Hepatocyte (in vitro differentiated cells): ENCODE results near the gene TUT1. TPM values are rescaled to one million over a fixed set of nuclear protein-coding genes. Genes with fewer than 3 reads are reported as not detected.

Experiments used
- DNase-seq: peaks from one replicate; pipeline ENCODE4 v3.0.0-alpha.2; 2016; ENCODE audit warnings: low spot score
- H2AFZ ChIP-seq: fragments of 200-600 bp; sonication (generic); 2 replicates; pipeline ENCODE4 v1.6.0; 2016; ENCODE audit warnings: antibody characterized with exemption, mild to moderate bottlenecking
- H3K27ac ChIP-seq: fragments of 200-600 bp; sonication (generic); 2 replicates; pipeline ENCODE4 v1.5.1; 2016; ENCODE audit warnings: mild to moderate bottlenecking
- H3K27me3 ChIP-seq: fragments of 200-600 bp; sonication (generic); 2 replicates; pipeline ENCODE4 v1.6.1; 2016
- H3K36me3 ChIP-seq: fragments of 200-600 bp; sonication (generic); replicated peaks from 2 replicates; pipeline ENCODE4 v1.5.1; 2016; ENCODE audit warnings: low read depth; ENCODE audit not compliant: insufficient read depth
- H3K4me1 ChIP-seq: fragments of 200-600 bp; sonication (generic); 2 replicates; pipeline ENCODE4 v1.5.1; 2016; ENCODE audit warnings: mild to moderate bottlenecking, moderate library complexity; ENCODE audit not compliant: insufficient read depth
- H3K4me2 ChIP-seq: fragments of 200-600 bp; sonication (generic); 2 replicates; pipeline ENCODE4 v1.6.0; 2016
- H3K4me3 ChIP-seq: fragments of 200-600 bp; sonication (generic); 2 replicates; pipeline ENCODE4 v1.5.1; 2016; ENCODE audit warnings: mild to moderate bottlenecking
- H3K79me2 ChIP-seq: fragments of 200-600 bp; sonication (generic); 2 replicates; pipeline ENCODE4 v1.6.0; 2017; ENCODE audit warnings: mild to moderate bottlenecking
- H3K9me2 ChIP-seq: fragments of 200-600 bp; sonication (generic); replicated peaks from 2 replicates; pipeline ENCODE4 v1.6.0; 2017; ENCODE audit warnings: mild to moderate bottlenecking; ENCODE audit not compliant: insufficient read depth
- H3K9me3 ChIP-seq: fragments of 200-600 bp; sonication (generic); 2 replicates; pipeline ENCODE4 v1.5.1; 2016; ENCODE audit warnings: low read depth, mild to moderate bottlenecking
- H4K20me1 ChIP-seq: fragments of 200-600 bp; sonication (generic); 2 replicates; pipeline ENCODE4 v1.6.0; 2016; ENCODE audit warnings: mild to moderate bottlenecking; ENCODE audit not compliant: insufficient read depth, poor library complexity, severe bottlenecking
- EZH2 ChIP-seq: fragments of 200-600 bp; sonication (generic); IDR thresholded peaks from 2 replicates; pipeline ENCODE4 v1.6.1; 2016; ENCODE audit warnings: antibody characterized with exemption, mild to moderate bottlenecking, borderline replicate concordance
- EZH2phosphoT487 ChIP-seq: fragments of 200-600 bp; sonication (generic); IDR thresholded peaks from one replicate; pipeline ENCODE4 v1.6.1; 2018; ENCODE audit warnings: antibody characterized with exemption, mild to moderate bottlenecking, low read depth, moderate library complexity; ENCODE audit not compliant: unreplicated experiment, severe bottlenecking
- WGBS: methylation state at CpG from one replicate; pipeline ENCODE4 v1.1.6; 2016; ENCODE audit warnings: low lambda C conversion rate; ENCODE audit errors: missing lambda C conversion rate; 5-methylcytosine and 5-hydroxymethylcytosine counted together
- polyA plus RNA-seq: library from polyadenylated mRNA; unstranded; fragments of >200 nt; fragmentation: Nextera tagmentation; extraction: Ambion mirVana; gene quantifications from 2 replicates; pipeline ENCODE4 v1.2.1, GENCODE V29; 2016
- total RNA-seq: library from RNA; depleted of rRNA; stranded (reverse); fragments of >200 nt; gene quantifications from 2 replicates; pipeline ENCODE4 v1.2.3, GENCODE V29; 2014
- TF ChIP-seq, protein P1 (sequence below): fragments of 200-600 bp; sonication (generic); IDR thresholded peaks from 2 replicates; pipeline ENCODE4 v1.5.1; 2016; ENCODE audit warnings: antibody characterized with exemption, mild to moderate bottlenecking; ENCODE audit not compliant: poor library complexity

The TUT1 gene
- total and polyA plus RNA-seq, 2 experiments from 2014 or later = 11.7 to 14.2 TPM

DNA sequence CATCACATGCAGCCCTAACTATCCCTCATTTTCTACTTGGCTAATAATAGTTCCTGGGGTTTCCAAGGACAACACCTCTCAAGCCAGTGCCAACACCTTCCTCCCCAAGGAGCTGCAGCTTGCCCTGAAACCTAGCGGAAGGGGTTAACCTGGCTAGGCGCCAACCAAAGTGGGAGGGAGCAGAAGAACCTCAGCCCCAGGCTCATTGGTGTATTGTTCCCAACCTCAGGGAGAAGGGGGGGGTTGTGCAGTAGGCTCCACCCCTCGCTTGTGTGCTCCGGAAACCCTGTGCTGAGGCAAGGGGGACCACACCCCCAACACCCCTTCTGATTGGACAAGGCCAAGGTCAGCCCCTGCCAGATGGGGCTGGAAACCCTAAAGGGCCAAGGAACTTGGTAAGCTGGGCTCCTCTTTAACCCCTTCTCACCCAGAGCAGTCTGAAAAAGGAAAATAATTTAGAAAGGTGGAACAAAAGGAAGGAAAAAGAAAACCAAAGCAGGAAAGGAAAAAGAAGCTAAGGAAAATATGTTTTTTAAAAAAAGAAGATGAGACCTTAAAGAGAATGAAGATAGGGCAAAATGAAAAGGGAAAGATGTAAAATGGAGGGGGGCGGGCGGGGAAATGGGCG lies 7.9 kb upstream of the TUT1 start:
- Histone ChIP-seq H3K9me2 (no peaks in the 10 kb centered on the region), H3K36me3 (no peaks in the 10 kb centered on the region), H3K79me2 (peaks cover 39% of the 10 kb centered on the region), H3K4me3 (no peak overlapping the region), H4K20me1 (peaks cover 16% of the 10 kb centered on the region), H3K4me1 (peaks cover 20% of the 10 kb centered on the region), H3K4me2 (peak overlapping the region; percentile 84), H3K9me3 (no peaks in the 10 kb centered on the region), H2AFZ (no peak overlapping the region), H3K27me3 (no peaks in the 10 kb centered on the region), H3K27ac (peak overlapping the region; percentile 92)
- TF ChIP-seq EZH2phosphoT487 (no peak), EZH2 (no peak)
- TF ChIP-seq, protein P1, sequence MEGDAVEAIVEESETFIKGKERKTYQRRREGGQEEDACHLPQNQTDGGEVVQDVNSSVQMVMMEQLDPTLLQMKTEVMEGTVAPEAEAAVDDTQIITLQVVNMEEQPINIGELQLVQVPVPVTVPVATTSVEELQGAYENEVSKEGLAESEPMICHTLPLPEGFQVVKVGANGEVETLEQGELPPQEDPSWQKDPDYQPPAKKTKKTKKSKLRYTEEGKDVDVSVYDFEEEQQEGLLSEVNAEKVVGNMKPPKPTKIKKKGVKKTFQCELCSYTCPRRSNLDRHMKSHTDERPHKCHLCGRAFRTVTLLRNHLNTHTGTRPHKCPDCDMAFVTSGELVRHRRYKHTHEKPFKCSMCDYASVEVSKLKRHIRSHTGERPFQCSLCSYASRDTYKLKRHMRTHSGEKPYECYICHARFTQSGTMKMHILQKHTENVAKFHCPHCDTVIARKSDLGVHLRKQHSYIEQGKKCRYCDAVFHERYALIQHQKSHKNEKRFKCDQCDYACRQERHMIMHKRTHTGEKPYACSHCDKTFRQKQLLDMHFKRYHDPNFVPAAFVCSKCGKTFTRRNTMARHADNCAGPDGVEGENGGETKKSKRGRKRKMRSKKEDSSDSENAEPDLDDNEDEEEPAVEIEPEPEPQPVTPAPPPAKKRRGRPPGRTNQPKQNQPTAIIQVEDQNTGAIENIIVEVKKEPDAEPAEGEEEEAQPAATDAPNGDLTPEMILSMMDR = no peak
- 62% methylated on average over 7 of the region's 7 CpGs for WGBS
- DNase-seq = peak; percentile 91

- H3K9me2 ChIP-seq = no peaks in the 10 kb centered on the region
- H3K79me2 ChIP-seq = peaks cover 34% of the 10 kb centered on the region
- H2AFZ ChIP-seq = no peak overlapping the region
- no peak overlapping the region for H3K27ac ChIP-seq
- no peaks in the 10 kb centered on the region for H3K36me3 ChIP-seq
- no peak overlapping the region for H3K4me3 ChIP-seq
- H3K9me3 ChIP-seq = no peaks in the 10 kb centered on the region
- no peak for DNase-seq
- no peak overlapping the region for H3K4me2 ChIP-seq
- peaks cover 10% of the 10 kb centered on the region for H4K20me1 ChIP-seq
- TF ChIP-seq, protein P1 = no peak
- peaks cover 16% of the 10 kb centered on the region for H3K4me1 ChIP-seq
- no peaks in the 10 kb centered on the region for H3K27me3 ChIP-seq
- 95% methylated on average over 8 of the region's 8 CpGs for WGBS
Measured at GRCh38 chr11:62595124-62595523, 3.8 kb upstream of the TUT1 start.

DNA sequence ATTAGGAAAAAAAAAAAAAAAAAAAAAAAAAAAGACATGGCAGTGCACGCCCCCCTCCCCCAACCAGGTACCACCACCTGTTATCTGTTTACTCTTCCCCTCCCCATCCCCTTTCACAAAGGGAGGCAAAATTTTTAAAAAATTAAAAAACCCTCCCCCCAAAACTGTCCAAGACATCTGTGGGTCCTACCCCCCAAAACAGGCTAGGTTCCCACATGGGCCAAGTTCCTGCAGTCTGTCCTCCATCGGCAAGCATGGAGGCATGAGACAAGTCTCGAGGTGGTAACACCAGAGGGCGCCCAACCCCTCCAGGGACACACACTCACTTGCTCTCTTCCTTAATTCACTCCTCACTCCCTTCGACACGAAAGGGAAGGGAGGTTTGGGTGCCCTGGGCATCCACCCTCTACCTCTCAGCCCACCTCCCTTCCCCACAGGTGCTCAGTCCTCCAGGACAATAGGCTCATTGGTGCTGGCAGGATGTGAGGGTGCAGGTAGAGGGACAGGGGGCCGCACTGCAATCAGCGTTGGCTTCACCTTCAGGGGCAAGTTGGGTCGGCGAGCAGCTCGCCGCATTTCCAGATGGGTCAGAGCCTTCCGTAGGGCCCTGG lies 2.2 kb upstream of the TUT1 start:
- Histone ChIP-seq H3K9me2 (no peaks in the 10 kb centered on the region), H3K27ac (no peak overlapping the region), H3K4me1 (peaks cover 7% of the 10 kb centered on the region), H3K79me2 (peaks cover 33% of the 10 kb centered on the region), H3K27me3 (no peaks in the 10 kb centered on the region), H2AFZ (no peak overlapping the region), H3K4me2 (no peak overlapping the region), H3K9me3 (no peaks in the 10 kb centered on the region), H3K4me3 (no peak overlapping the region), H3K36me3 (no peaks in the 10 kb centered on the region), H4K20me1 (no peaks in the 10 kb centered on the region)
- TF ChIP-seq, protein P1 = peak; percentile 51
- TF ChIP-seq EZH2phosphoT487 (no peak), EZH2 (no peak)
- WGBS = 75% methylated on average over 12 of the region's 13 CpGs
- peak; percentile 73 for DNase-seq
